Hepatocyte (in vitro differentiated cells): ENCODE data around the gene LRRC4.

ENCODE experiments used
- EZH2 ChIP-seq: fragments of 200-600 bp; sonication (generic); IDR thresholded peaks from 2 replicates; pipeline ENCODE4 v1.6.1; 2016; ENCODE audit warnings: antibody characterized with exemption, mild to moderate bottlenecking, borderline replicate concordance
- EZH2phosphoT487 ChIP-seq: fragments of 200-600 bp; sonication (generic); IDR thresholded peaks from one replicate; pipeline ENCODE4 v1.6.1; 2018; ENCODE audit warnings: antibody characterized with exemption, mild to moderate bottlenecking, low read depth, moderate library complexity; ENCODE audit not compliant: unreplicated experiment, severe bottlenecking
- TF ChIP-seq, protein P1 (sequence below): fragments of 200-600 bp; sonication (generic); IDR thresholded peaks from 2 replicates; pipeline ENCODE4 v1.5.1; 2016; ENCODE audit warnings: antibody characterized with exemption, mild to moderate bottlenecking; ENCODE audit not compliant: poor library complexity

DNA sequence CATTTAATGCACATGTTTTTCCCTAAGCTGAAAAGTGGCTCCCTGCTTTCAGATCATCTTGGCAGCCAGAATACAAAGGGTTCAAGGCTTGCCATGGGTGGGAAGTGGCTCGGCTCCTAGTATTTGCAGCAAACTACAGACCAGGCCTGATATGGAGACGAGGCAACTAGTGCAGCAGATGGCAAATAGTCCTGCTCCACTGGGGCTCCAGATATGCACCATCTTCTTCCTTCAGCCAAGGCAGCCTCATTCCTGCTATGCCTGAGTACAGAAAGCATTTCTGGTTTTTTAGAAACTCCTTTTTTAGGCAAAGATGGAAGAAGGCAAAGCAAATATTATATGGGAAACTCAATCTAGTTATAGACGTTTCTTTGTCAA, 23.9 kb downstream of the LRRC4 start:
- no peak for TF ChIP-seq EZH2phosphoT487
- TF ChIP-seq, protein P1, sequence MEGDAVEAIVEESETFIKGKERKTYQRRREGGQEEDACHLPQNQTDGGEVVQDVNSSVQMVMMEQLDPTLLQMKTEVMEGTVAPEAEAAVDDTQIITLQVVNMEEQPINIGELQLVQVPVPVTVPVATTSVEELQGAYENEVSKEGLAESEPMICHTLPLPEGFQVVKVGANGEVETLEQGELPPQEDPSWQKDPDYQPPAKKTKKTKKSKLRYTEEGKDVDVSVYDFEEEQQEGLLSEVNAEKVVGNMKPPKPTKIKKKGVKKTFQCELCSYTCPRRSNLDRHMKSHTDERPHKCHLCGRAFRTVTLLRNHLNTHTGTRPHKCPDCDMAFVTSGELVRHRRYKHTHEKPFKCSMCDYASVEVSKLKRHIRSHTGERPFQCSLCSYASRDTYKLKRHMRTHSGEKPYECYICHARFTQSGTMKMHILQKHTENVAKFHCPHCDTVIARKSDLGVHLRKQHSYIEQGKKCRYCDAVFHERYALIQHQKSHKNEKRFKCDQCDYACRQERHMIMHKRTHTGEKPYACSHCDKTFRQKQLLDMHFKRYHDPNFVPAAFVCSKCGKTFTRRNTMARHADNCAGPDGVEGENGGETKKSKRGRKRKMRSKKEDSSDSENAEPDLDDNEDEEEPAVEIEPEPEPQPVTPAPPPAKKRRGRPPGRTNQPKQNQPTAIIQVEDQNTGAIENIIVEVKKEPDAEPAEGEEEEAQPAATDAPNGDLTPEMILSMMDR: no peak
- TF ChIP-seq EZH2: no peak
